SJSA1 (cell line): ENCODE measurements around the gene NEK6. TPM values are rescaled to one million over a fixed set of nuclear protein-coding genes. Genes with fewer than 3 reads are reported as not detected.

Experiments
- DNase-seq, 2 experiments: peaks; one replicate each; pipeline ENCODE4 v3.0.0-alpha.2; 2015 to 2020; ENCODE audit warnings: low spot score in 2 of 2, low read depth in 1 of 2
- H3K27ac ChIP-seq: fragments of 250-450 bp; sonication (Bioruptor Pico); 2 replicates; pipeline ENCODE4 v1.5.1; 2020; ENCODE audit warnings: mild to moderate bottlenecking, moderate library complexity
- H3K27me3 ChIP-seq: fragments of 250-450 bp; sonication (Bioruptor Pico); replicated peaks from 2 replicates; pipeline ENCODE4 v1.5.1; 2020; ENCODE audit warnings: mild to moderate bottlenecking, moderate library complexity
- H3K36me3 ChIP-seq: fragments of 250-450 bp; sonication (Bioruptor Pico); 2 replicates; pipeline ENCODE4 v1.5.1; 2020; ENCODE audit warnings: mild to moderate bottlenecking
- H3K4me1 ChIP-seq: fragments of 250-450 bp; sonication (Bioruptor Pico); replicated peaks from 2 replicates; pipeline ENCODE4 v1.6.1; 2021; ENCODE audit warnings: mild to moderate bottlenecking
- H3K4me3 ChIP-seq: fragments of 250-450 bp; sonication (Bioruptor Pico); 2 replicates; pipeline ENCODE4 v1.5.1; 2020; ENCODE audit warnings: mild to moderate bottlenecking
- H3K9me3 ChIP-seq: fragments of 250-450 bp; sonication (Bioruptor Pico); replicated peaks from 2 replicates; pipeline ENCODE4 v1.5.1; 2020; ENCODE audit warnings: mild to moderate bottlenecking
- total RNA-seq: library from RNA; depleted of rRNA; stranded (reverse); fragments of >200 nt; shearing (Covaris generic); gene quantifications from 2 replicates; pipeline ENCODE4 v1.2.3, GENCODE V29; 2014

Gene NEK6
- total RNA-seq, 1 experiment from 2014 or later, result 32.0 TPM

DNA sequence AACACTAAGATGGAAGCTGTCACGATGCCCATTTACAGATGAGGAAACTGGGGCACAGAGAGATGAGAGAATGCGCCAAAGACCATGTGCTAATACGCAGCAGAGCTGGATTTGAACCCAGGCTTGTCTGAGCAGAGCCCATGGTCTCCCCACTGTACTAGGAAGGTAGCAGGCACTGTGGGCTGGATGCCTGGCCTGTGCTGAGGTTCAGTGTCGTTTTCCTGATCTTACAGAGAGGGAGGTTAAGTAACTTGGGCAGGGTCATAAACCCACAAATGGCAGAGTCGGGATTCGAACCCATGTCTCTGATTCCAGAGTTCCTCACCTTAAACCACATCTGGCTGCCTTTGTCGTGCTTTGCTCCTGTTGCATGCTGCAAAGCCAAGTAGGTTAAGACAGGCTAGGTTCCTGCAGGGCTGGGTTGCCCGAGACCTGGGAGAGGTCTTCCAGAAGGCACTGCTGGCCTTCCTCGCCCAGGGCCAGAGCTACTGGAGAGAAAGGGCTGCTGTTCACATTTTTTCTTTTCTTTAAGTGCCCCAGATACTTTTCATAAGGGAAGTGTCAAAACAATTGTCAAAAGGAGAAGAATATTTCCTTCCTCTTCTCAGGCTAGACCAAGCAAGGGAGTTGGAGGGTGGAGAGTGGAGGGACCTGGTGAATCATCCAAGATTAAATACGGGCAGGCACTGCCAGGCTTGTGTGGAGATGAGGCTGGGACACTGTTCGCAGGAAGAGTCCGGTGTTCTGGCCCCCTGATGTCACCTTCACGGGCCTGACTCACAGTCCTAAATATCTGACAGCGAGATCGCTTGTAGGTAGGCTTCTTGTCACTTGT lies 3.2 kb downstream of the NEK6 start:
- Histone ChIP-seq H3K27ac (peak overlapping the region; percentile 75), H3K4me1 (peaks cover 71% of the 10 kb centered on the region), H3K9me3 (no peaks in the 10 kb centered on the region), H3K27me3 (no peaks in the 10 kb centered on the region), H3K36me3 (peaks cover 19% of the 10 kb centered on the region), H3K4me3 (no peak overlapping the region)
- peak; percentile 65 to 71 for DNase-seq

GRCh38 chr9:124261736-124262648 lies 4.2 kb downstream of the NEK6 start:
- Histone ChIP-seq H3K4me1 (peaks cover 71% of the 10 kb centered on the region), H3K9me3 (no peaks in the 10 kb centered on the region), H3K36me3 (peaks cover 26% of the 10 kb centered on the region), H3K4me3 (no peak overlapping the region), H3K27ac (peak overlapping the region; percentile 75), H3K27me3 (no peaks in the 10 kb centered on the region)
- DNase-seq, result peak in 1 of 2 experiments; percentile 4

DNA sequence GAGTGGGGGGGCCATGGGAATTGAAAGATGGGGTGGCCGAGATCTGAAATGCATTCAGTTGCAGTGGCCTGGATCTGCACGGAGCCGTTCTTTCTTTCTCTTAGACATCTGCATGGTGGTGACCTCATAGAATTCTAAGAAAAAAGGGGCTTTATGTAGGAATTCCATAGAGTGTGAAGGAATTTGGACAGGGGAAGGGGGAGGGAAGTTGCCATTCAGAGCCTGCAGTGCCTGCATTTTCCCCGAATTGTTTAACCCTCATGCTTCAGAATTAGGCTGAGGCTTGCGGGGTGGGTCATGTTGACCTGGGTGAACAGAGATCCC lies 4.9 kb downstream of the NEK6 start:
- H3K36me3 ChIP-seq, result peaks cover 27% of the 10 kb centered on the region
- H3K4me3 ChIP-seq, result no peak overlapping the region
- no peaks in the 10 kb centered on the region for H3K27me3 ChIP-seq
- peaks cover 71% of the 10 kb centered on the region for H3K4me1 ChIP-seq
- no peaks in the 10 kb centered on the region for H3K9me3 ChIP-seq
- DNase-seq, result peak in 1 of 2 experiments; percentile 73
- H3K27ac ChIP-seq, result peak overlapping the region; percentile 75

- Histone ChIP-seq H3K9me3 (no peaks in the 10 kb centered on the region), H3K4me3 (no peak overlapping the region), H3K27ac (peak overlapping the region; percentile 75; the same call in 1 of the 2 replicates), H3K36me3 (peaks cover 31% of the 10 kb centered on the region), H3K27me3 (no peaks in the 10 kb centered on the region), H3K4me1 (peaks cover 75% of the 10 kb centered on the region)
- no peak for DNase-seq
These were observed 5.5 kb downstream of the NEK6 start for GRCh38 chr9:124263213-124263612.

DNA sequence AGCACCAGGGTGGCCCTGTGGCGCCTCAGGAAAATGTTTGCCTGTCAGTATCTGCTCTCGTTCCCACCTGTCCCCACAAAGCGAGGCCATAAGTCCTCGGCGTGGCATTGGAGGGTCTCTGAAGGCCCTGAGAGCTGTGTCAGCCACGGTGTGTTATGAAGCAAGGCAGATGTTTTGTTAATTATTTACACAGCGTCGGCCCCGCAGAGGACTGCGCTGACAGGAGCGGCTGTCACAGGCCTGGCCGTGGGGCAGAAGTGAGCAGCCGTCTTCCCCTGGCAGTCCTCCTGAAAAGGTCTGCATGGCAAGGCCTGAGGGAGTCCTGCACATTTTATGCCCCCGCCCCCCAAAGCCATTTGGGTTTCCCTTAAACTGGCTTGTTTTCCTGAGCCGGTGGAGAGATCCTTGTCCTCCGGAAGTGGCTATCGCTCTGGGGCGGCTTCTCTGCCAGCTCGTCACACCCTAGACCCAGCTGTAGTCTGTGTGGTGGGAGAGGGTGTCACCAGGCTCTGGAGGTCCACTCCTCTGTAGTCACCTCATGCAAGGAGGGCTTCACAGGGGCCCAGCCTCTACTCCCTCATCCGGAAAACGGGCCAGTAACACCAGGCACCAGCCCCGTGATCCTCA lies 6.2 kb downstream of the NEK6 start:
- Histone ChIP-seq H3K4me1 (peaks cover 75% of the 10 kb centered on the region), H3K36me3 (peaks cover 33% of the 10 kb centered on the region), H3K27me3 (no peaks in the 10 kb centered on the region), H3K27ac (no peak overlapping the region), H3K9me3 (no peaks in the 10 kb centered on the region), H3K4me3 (no peak overlapping the region)
- DNase-seq, result no peak

- H3K9me3 ChIP-seq, result no peaks in the 10 kb centered on the region
- H3K36me3 ChIP-seq, result peaks cover 40% of the 10 kb centered on the region
- no peaks in the 10 kb centered on the region for H3K27me3 ChIP-seq
- DNase-seq, result no peak
- no peak overlapping the region for H3K27ac ChIP-seq
- no peak overlapping the region for H3K4me3 ChIP-seq
- peaks cover 73% of the 10 kb centered on the region for H3K4me1 ChIP-seq
These were observed 7.1 kb downstream of the NEK6 start for GRCh38 chr9:124264823-124265233.

- no peak overlapping the region for H3K27ac ChIP-seq
- H3K36me3 ChIP-seq, result peaks cover 44% of the 10 kb centered on the region
- peaks cover 66% of the 10 kb centered on the region for H3K4me1 ChIP-seq
These were observed 7.8 kb downstream of the NEK6 start for GRCh38 chr9:124265551-124265950.

DNA sequence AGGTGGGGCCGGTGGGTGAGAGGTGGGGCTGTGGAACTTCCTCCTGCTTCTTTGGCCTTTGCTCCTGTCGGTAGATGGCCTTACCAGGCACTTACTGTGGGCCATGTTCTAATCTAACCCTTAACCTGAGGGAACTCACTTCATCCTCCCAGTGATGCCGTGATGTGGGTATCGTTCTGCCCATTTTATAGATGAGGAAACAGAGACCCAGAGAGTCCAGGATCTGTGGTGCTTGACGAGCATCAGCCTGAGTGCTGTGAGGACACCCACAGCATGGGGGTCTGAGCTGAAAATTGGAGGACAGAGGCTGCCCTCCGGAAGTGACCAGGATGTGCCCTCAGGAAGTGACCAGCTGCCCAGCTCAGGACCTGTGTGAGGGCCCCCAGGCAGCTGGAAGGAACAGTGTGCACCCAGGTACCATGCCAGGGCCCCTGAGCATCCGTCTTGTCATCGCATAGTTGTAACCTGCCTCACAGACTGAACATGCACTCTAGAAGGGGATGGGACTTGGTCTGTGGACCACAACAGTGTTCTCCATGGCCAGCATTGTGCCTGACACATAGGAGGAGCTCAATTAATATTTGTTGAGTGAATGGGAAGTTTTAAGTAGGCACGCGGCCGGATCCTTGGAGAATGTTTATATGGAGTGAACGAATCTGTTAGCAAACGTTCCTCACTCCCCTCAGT lies 8.5 kb downstream of the NEK6 start:
- Histone ChIP-seq H3K27me3 (no peaks in the 10 kb centered on the region), H3K9me3 (no peaks in the 10 kb centered on the region), H3K4me1 (peaks cover 59% of the 10 kb centered on the region), H3K4me3 (no peak overlapping the region), H3K27ac (peak overlapping the region; percentile 89), H3K36me3 (peaks cover 52% of the 10 kb centered on the region)
- peak in 1 of 2 experiments; percentile 33 for DNase-seq

More at GRCh38 chr9:124265551-124265950, 7.8 kb downstream of the NEK6 start:
- Histone ChIP-seq H3K4me3 (no peak overlapping the region), H3K27me3 (no peaks in the 10 kb centered on the region), H3K9me3 (no peaks in the 10 kb centered on the region)
- DNase-seq, result no peak

- Histone ChIP-seq H3K36me3 (peaks cover 54% of the 10 kb centered on the region), H3K4me1 (peaks cover 53% of the 10 kb centered on the region), H3K27ac (peak overlapping the region; percentile 89), H3K27me3 (no peaks in the 10 kb centered on the region), H3K4me3 (no peak overlapping the region), H3K9me3 (no peaks in the 10 kb centered on the region)
- no peak for DNase-seq
These were observed 9.1 kb downstream of the NEK6 start for GRCh38 chr9:124266826-124267201.

DNA sequence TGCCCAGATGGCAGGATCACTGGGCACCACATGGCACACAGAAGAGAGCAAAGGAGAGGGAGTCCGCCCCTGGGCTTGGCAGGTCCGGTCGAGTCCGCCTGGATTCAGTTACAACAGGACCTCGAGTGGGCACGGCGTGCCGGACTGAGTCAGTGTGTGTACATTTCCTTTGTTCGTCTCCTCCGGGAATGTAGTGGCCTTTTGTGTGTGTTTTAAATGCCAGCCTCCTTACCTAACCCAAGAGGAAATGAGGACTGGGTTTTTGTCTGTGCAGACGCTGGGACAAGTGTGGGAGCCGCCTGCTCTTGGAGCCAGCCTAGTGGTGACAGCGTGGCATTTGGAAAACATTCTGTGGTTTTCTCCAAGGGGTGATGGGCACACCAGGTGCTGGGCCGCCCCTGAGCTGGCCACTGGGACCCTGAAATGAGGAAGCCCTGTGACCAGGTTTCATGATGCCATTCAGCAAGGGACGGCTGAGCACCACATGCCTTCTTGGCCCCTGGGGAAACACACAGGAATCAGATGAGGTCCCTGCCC lies 9.6 kb downstream of the NEK6 start:
- peak overlapping the region; percentile 89 for H3K27ac ChIP-seq
- no peak overlapping the region for H3K4me3 ChIP-seq
- H3K4me1 ChIP-seq, result peaks cover 48% of the 10 kb centered on the region
- H3K27me3 ChIP-seq, result no peaks in the 10 kb centered on the region
- no peaks in the 10 kb centered on the region for H3K9me3 ChIP-seq
- peaks cover 59% of the 10 kb centered on the region for H3K36me3 ChIP-seq
- DNase-seq, result peak; percentile 82 to 87

GRCh38 chr9:124268248-124268647 lies 10.5 kb downstream of the NEK6 start:
- H3K4me1 ChIP-seq, result peaks cover 39% of the 10 kb centered on the region
- no peak for DNase-seq
- peaks cover 61% of the 10 kb centered on the region for H3K36me3 ChIP-seq
- H3K27ac ChIP-seq, result no peak overlapping the region
- H3K4me3 ChIP-seq, result no peak overlapping the region
- no peaks in the 10 kb centered on the region for H3K27me3 ChIP-seq
- H3K9me3 ChIP-seq, result no peaks in the 10 kb centered on the region

DNA sequence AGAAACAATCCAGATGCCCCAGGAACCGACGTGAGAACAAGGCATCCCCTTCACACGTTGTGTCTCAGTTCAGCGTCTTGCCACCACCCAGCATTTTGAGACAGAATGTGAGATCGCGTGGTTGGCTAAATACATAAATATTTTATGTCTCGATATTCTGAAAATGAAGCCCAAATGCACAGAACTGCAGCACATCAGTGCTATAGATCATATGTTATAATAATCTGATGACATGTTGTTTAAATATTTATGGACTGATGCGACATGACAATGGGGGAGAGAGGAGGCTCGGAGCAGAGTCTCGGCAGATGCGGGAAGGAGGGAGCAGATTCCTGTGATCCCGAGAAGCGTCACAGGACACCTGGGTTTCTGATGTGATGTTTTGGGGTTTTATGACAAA lies 10.9 kb downstream of the NEK6 start:
- Histone ChIP-seq H3K27ac (no peak overlapping the region), H3K9me3 (no peaks in the 10 kb centered on the region), H3K36me3 (peaks cover 58% of the 10 kb centered on the region), H3K4me3 (no peak overlapping the region), H3K4me1 (peaks cover 35% of the 10 kb centered on the region), H3K27me3 (no peaks in the 10 kb centered on the region)
- DNase-seq, result no peak

DNA sequence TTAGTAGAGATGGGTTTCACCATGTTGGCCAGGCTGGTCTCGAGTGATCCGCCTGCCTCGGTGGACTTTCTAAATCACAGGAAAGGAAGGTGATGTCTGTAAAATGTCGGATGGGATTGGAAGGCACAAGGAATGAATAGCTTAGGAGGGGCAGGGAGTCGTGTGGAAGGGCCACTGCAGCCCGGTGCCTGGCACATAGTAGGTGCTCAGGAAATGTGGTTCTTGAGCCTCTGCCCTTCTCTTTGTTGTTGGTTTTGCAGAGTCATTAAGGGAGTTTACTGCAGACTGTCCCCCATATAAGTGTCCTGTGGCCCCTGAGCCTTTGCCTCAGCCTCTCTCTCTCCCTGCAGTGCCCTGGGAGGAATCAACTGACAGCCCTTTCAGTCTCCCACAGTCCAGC lies 11.8 kb downstream of the NEK6 start:
- peaks cover 60% of the 10 kb centered on the region for H3K36me3 ChIP-seq
- H3K4me1 ChIP-seq, result peaks cover 34% of the 10 kb centered on the region
- H3K27ac ChIP-seq, result no peak overlapping the region
- H3K9me3 ChIP-seq, result no peaks in the 10 kb centered on the region
- no peaks in the 10 kb centered on the region for H3K27me3 ChIP-seq
- no peak for DNase-seq
- no peak overlapping the region for H3K4me3 ChIP-seq
